OCI-LY7 (cell line): ENCODE results near the gene POLA2. TPM values are rescaled to one million over a fixed set of nuclear protein-coding genes. Genes with fewer than 3 reads are reported as not detected.

Source experiments
- BruUV-seq: library from RNA; stranded (reverse); fragments of 400-500 nt; replicated peaks from 2 replicates; lab custom pipeline; 2021; lab: Mats Ljungman, UMichigan
- CTCF ChIA-PET: fragments of 300-600 bp; sonication (Branson Sonifier 250); formaldehyde crosslinking; loops from one replicate; lab custom pipeline; 2022; ENCODE audit warnings: antibody characterized with exemption; ENCODE audit not compliant: unreplicated experiment; lab: Charles Lee
- POLR2A ChIA-PET: fragments of 300-600 bp; sonication (Branson Sonifier 250); formaldehyde crosslinking; loops from one replicate; lab custom pipeline; 2022; ENCODE audit warnings: antibody characterized with exemption; lab: Charles Lee
- DNase-seq: peaks from one replicate; pipeline ENCODE4 v3.0.0-alpha.2; 2015; ENCODE audit warnings: low spot score
- H2AFZ ChIP-seq: fragments of 200-600 bp; sonication (generic), shearing (Covaris generic); 2 replicates; pipeline ENCODE4 v1.6.1; 2014; ENCODE audit warnings: mild to moderate bottlenecking, antibody characterized with exemption, low read length, moderate library complexity
- H3K27ac ChIP-seq: fragments of 200-600 bp; sonication (generic); 2 replicates; pipeline ENCODE4 v1.5.1; 2014; ENCODE audit warnings: mixed run types, low read depth, mild to moderate bottlenecking, moderate library complexity, low read length, inconsistent platforms; ENCODE audit not compliant: poor library complexity, severe bottlenecking
- H3K36me3 ChIP-seq: fragments of 200-600 bp; sonication (generic); 2 replicates; pipeline ENCODE4 v1.6.1; 2014; ENCODE audit warnings: mild to moderate bottlenecking, antibody characterized with exemption, low read length, moderate library complexity, mixed read lengths; ENCODE audit not compliant: insufficient read depth
- H3K4me1 ChIP-seq: fragments of 200-600 bp; sonication (generic); 2 replicates; pipeline ENCODE4 v1.5.1; 2014; ENCODE audit warnings: mild to moderate bottlenecking, low read length; ENCODE audit not compliant: insufficient read depth, poor library complexity, severe bottlenecking
- H3K4me2 ChIP-seq: fragments of 200-600 bp; sonication (generic); 2 replicates; pipeline ENCODE4 v1.6.1; 2014; ENCODE audit warnings: mild to moderate bottlenecking, low read length
- H3K4me3 ChIP-seq: fragments of 200-600 bp; sonication (generic); 2 replicates; pipeline ENCODE4 v1.5.1; 2014; ENCODE audit warnings: mild to moderate bottlenecking, low read depth, low read length; ENCODE audit not compliant: poor library complexity, severe bottlenecking
- H3K79me2 ChIP-seq: fragments of 200-600 bp; sonication (generic); 2 replicates; pipeline ENCODE4 v1.6.1; 2016; ENCODE audit warnings: low read depth, mild to moderate bottlenecking, low read length, moderate library complexity, mixed read lengths; ENCODE audit not compliant: insufficient read depth
- H3K9me2 ChIP-seq: fragments of 200-600 bp; sonication (generic); 2 replicates; pipeline ENCODE4 v1.6.1; 2016; ENCODE audit warnings: mild to moderate bottlenecking, low read length, mixed read lengths; ENCODE audit not compliant: insufficient read depth
- H3K9me3 ChIP-seq: fragments of 200-600 bp; sonication (generic); 2 replicates; pipeline ENCODE4 v1.6.1; 2014; ENCODE audit warnings: mild to moderate bottlenecking, mixed run types, low read length, mixed read lengths
- H4K20me1 ChIP-seq: fragments of 200-600 bp; sonication (generic); 2 replicates; pipeline ENCODE4 v1.6.1; 2014; ENCODE audit warnings: mild to moderate bottlenecking, antibody characterized with exemption, low read length, moderate library complexity, mixed read lengths; ENCODE audit not compliant: insufficient read depth
- EZH2phosphoT487 ChIP-seq: fragments of 200-600 bp; sonication (generic); IDR thresholded peaks from 2 replicates; pipeline ENCODE4 v1.6.1; 2018; ENCODE audit warnings: low read depth, borderline replicate concordance, mild to moderate bottlenecking, mixed run types, antibody characterized with exemption, low read length, moderate library complexity, mixed read lengths
- intact Hi-C: fragments of 100-400 bp; cut with micrococcal nuclease; formaldehyde crosslinking; loops from one replicate; pipeline ENCODE4 v1.10.0; 2022; ENCODE audit not compliant: unreplicated experiment
- total RNA-seq, 2 experiments: library from RNA; depleted of rRNA in 1 of 2; stranded (reverse); fragments of >200 nt in 1 of 2; shearing (Covaris generic) in 1 of 2; gene quantifications; 2 replicates each; pipeline ENCODE4 v1.2.3, GENCODE V29; 2014 to 2022
- TF ChIP-seq, protein P1 (sequence below): fragments of 200-600 bp; sonication (generic); conservative IDR thresholded peaks from 2 replicates; pipeline ENCODE4 v1.5.1; 2014; ENCODE audit warnings: mild to moderate bottlenecking, antibody characterized with exemption, low read length, moderate library complexity, mixed read lengths

POLA2 gene
- total RNA-seq, 2 experiments from 2014 or later = 47.5 to 89.1 TPM

DNA sequence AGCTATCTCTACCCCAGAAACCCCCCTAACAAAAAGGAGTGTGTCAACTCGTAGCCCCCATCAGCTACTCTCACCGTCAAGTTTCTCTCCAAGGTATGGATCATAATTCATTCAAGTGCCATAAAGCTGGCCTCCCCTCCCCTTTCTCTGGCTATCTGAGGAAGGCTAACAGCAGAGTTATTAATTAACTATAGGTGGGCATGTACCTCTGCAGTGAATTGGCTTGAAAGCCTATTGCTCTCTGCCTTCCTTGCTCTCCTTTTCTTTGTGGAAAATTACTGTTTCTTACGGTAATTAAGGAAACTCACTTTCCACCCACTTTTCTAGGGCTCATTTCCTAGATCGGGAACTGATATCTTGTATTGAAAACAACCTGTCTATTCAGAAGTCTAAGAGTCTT, 14.1 kb downstream of the POLA2 start:
- DNase-seq = no peak
- H3K4me1 ChIP-seq = peaks cover 7% of the 10 kb centered on the region
- no peak overlapping the region for H3K27ac ChIP-seq
- H3K9me3 ChIP-seq = no peaks in the 10 kb centered on the region
- no peak overlapping the region for H3K4me2 ChIP-seq
- POLR2A ChIA-PET = interaction anchor here (0.6 to 2.6 kb wide), 5 partner anchors 14 to 55 kb away, joined by 3 to 11 read pairs (median 3); partner anchors contain the start of gene POLA2
- H4K20me1 ChIP-seq = 0 out of 2 replicates have a peak, but pooled peaks cover 5% of the 10 kb centered on the region
- BruUV-seq = no TSS peak
- no peaks in the 10 kb centered on the region for H3K79me2 ChIP-seq
- H2AFZ ChIP-seq = no peak overlapping the region
- H3K36me3 ChIP-seq = peaks cover 86% of the 10 kb centered on the region
- no peak overlapping the region for H3K4me3 ChIP-seq
- CTCF ChIA-PET = interaction anchor here (0.6 kb wide), 1 partner anchor 264 kb away, joined by 4 read pairs; no protein-coding TSS in a partner anchor
- intact Hi-C loops = loop anchor here (5.0 kb wide), 1 partner anchor 41 kb away; no protein-coding TSS in a partner anchor
- TF ChIP-seq EZH2phosphoT487 = no peak
- TF ChIP-seq, protein P1, sequence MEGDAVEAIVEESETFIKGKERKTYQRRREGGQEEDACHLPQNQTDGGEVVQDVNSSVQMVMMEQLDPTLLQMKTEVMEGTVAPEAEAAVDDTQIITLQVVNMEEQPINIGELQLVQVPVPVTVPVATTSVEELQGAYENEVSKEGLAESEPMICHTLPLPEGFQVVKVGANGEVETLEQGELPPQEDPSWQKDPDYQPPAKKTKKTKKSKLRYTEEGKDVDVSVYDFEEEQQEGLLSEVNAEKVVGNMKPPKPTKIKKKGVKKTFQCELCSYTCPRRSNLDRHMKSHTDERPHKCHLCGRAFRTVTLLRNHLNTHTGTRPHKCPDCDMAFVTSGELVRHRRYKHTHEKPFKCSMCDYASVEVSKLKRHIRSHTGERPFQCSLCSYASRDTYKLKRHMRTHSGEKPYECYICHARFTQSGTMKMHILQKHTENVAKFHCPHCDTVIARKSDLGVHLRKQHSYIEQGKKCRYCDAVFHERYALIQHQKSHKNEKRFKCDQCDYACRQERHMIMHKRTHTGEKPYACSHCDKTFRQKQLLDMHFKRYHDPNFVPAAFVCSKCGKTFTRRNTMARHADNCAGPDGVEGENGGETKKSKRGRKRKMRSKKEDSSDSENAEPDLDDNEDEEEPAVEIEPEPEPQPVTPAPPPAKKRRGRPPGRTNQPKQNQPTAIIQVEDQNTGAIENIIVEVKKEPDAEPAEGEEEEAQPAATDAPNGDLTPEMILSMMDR = no peak
- no peaks in the 10 kb centered on the region for H3K9me2 ChIP-seq

DNA sequence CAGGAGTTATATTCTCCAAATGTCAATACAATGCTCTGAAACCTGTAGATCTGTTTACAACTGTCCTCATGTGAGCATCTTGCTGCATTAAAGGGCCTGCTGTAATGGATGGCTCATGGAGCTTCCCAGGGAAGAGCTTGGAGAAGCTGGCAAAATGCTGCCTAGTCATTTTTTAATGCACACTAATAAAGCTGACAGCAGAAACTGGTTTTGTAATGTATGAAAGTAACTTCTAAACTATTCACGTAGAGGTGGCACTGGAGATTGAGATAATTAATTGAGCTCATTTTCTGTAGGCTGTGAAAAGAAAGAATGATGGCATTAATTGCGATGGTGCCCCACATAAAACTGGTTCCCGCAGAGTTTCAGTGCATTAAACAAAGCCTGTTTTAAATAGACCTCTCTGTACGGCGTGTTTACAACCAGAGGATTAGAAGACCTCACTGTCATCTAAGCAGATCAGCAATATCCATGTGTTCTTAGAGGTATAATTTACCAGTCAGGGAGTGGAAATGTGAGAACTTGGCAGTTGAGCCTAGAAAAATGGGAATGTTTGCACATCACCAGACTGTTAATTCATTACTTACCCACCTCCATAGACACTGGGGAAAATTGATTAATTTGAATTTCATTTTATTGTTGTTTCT, 16.0 kb downstream of the POLA2 start:
- BruUV-seq = TSS peak; percentile 27
- Histone ChIP-seq H2AFZ (no peak overlapping the region), H3K4me2 (no peak overlapping the region), H3K9me3 (no peaks in the 10 kb centered on the region), H3K27ac (no peak overlapping the region), H4K20me1 (0 out of 2 replicates have a peak, but pooled peaks cover 5% of the 10 kb centered on the region), H3K36me3 (peaks cover 87% of the 10 kb centered on the region), H3K4me3 (no peak overlapping the region), H3K4me1 (peaks cover 7% of the 10 kb centered on the region), H3K9me2 (no peaks in the 10 kb centered on the region), H3K79me2 (no peaks in the 10 kb centered on the region)
- DNase-seq = no peak
- no peak for TF ChIP-seq EZH2phosphoT487
- TF ChIP-seq, protein P1 = no peak
- intact Hi-C loops = loop anchor here (5.0 kb wide), 1 partner anchor 40 kb away; no protein-coding TSS in a partner anchor
- ChIA-PET POLR2A (interaction anchor here (0.6 to 2.6 kb wide), 3 partner anchors 12 to 71 kb away, joined by 3 to 11 read pairs (median 10); partner anchors contain the start of gene POLA2), CTCF (no interaction called here)
